H1 (cell line): ENCODE data around the gene SH3PXD2A. TPM values are rescaled to one million over a fixed set of nuclear protein-coding genes. Genes with fewer than 3 reads are reported as not detected.

Experiments used
- CTCF ChIP-seq, 3 experiments: IDR thresholded peaks; 1 replicate in 2 of 3; 2 replicates in 1 of 3; pipeline versions ENCODE4 v1.5.1 to v1.6.1; 2011; ENCODE audit warnings: low read length in 3 of 3, mild to moderate bottlenecking in 3 of 3, inconsistent platforms in 2 of 3, low read depth in 1 of 3, moderate library complexity in 1 of 3; ENCODE audit not compliant: insufficient read depth in 1 of 3; ENCODE audit errors: control extremely low read depth in 1 of 3
- polyA plus RNA-seq, 7 experiments: library from polyadenylated mRNA; depleted of rRNA in 3 of 7; stranded (reverse) in 5 of 7; unstranded in 2 of 7; fragments of >200 nt in 5 of 7; fragments of 200-250 nt in 2 of 7; gene quantifications; 1 replicate in 5 of 7; 2 replicates in 1 of 7; 4 replicates in 1 of 7; pipeline versions ENCODE4 v1.2.1 to v1.2.3, GENCODE V29; 2011 to 2013; ENCODE audit warnings: missing spikeins in 2 of 7, mixed read lengths in 2 of 7
- total RNA-seq: library from RNA; stranded (reverse); fragmentation: NEBNext Ultra II Directional; extraction: Animal tissue kit (Norgen Biotek cat#: 25700); gene quantifications from 2 replicates; pipeline ENCODE4 v1.2.1, GENCODE V29; 2021

Gene SH3PXD2A
- total and polyA plus RNA-seq, 2 of the 8 experiments (the other 6 are each of a cell fraction or from before 2014, with no cell fraction given): 5.4 to 16.3 TPM

- no peak for TF ChIP-seq CTCF (IDR thresholded peaks at IDR 0.05; ENCODE audit: control extremely low read depth in 1 of 3, insufficient read depth in 1 of 3, low read depth in 1 of 3, low read length in 3 of 3)
Measured at GRCh38 chr10:103691267-103691666, 164.1 kb downstream of the SH3PXD2A start (continued).
